ENCODE results near the gene TAGLN2.
A peak's percentile ranks its signal among the peaks of the same experiment; 100 is the strongest.

TAGLN2 gene

DNA sequence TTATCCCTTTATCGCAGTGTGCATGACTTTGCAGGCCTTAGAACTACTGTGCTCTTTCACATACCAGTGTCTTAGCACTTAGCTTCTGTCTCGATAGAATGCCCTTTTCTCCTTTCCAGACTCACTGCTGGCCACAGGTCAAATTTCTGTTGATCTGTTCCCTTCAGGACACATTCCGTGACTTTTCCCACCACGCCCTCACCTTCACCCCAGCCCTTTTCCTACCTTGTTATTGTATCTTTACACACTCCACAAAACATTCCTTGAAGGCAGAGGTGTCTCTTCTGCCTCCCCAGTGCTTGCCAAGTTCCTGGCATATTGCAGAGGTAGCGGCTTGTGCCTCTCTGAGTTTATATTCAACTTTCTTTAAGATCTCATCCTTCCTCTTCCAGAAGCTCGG lies 23.8 kb upstream of the TAGLN2 start:
- DNase-seq (ENCODE audit: low spot score): no peak

DNA sequence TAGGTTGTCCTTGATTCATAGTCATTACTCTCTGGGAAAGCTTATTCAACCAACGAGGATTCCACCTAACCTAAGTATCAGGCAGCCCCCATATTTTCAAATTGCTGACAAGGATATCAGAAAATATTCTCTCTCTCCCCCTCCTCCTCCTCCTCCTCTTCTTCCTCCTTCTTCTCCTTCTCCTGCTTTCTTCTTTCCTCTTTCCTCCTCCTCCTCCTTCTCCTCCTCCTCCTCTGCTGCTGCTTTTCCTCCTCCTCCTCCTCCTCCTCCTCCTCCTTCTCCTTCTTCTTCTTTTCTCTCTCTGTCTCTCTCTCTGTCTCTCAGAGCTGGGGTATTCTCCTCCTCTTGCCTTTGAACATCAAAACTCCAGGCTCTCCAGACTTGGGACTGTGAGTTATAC lies 22.6 kb upstream of the TAGLN2 start:
- DNase-seq (ENCODE audit: low spot score): no peak

DNA sequence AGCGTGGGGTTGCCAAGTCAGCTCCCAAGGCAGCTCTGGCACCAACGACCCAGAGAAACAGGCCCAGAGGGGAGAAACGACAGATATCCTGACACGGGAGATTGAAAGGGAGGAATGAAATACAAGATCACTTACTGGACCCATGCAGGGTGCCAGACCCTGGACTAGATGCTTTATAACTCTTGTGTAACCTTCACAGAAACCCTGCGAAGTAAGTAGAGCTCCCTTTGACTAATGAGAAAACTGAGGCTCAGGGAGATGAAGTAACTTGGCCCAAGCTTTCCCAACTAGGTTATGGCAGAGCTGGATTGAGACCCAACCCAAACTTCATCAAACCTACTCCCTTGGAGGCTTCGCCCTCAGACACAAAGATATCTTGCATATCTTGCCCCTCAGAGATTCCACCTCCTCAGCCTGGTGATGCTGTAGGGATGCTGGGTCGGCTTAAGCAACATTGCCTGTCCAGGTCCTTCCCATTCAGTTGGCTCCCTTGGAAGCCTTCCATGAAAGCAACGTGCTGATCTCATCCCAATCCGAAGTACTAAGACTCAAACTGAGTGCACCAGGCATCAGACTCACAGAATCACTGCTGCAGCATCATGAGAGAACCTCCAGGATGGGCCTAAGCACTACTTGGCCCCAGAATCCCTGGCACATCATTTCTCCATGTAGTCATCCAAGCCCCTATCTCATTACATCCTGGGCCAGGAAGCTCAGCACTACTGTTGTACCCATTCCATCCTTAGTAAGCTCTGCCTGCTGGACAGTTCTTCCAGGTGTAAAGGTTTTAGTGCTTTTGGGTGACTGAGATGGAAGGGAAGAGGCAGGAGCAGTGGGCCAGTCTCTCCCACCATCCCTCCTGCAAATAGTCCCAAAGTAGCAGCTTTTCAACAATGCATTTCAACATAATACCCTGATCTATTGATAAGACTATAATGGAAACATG lies 21.2 kb upstream of the TAGLN2 start:
- no peak for DNase-seq (ENCODE audit: low spot score)

DNA sequence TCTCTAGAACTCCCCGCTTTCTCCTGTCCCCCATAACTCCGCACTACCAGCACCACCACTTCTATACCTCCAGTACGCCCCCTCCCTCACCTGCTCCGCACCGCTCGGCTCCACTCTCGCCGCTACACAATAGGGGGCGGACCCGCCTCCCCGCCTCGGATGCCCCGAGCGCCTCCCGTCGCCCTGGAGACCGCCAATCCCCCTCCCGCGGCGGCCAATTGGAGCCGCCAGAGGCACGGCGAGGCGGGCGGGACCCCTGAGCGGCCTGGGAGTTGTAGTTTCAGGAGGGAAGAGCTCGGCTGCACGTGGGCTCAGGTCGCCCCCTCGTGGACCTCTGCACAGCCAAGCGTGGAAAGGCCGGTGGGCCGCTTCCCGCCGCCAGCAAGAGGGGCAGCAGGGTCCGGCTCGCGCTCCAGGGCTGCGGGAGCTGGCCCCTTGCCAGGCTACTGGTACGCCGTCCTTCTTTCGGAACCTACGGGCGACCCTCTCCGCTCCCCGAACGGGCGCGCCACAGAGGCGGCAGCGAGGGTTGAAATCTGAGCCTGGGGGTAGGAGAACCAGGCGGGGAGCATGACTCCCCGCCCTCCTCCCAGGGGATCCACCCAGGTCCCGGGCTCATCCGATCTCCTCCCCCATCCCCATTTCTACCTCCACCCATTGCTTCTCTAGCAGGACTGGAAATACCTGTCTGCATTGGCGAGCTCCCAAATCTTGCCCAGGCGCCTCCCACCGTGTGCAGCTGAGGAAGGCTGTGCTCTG lies 20.4 kb upstream of the TAGLN2 start, which contains the start of gene IGSF9:
Gene IGSF9, minus strand, starts transcription at position 131 of the 759 bp plus-strand sequence. CDS start 2,159 bp downstream, outside the sequence.
- DNase-seq (ENCODE audit: low spot score): peak; percentile 22

DNA sequence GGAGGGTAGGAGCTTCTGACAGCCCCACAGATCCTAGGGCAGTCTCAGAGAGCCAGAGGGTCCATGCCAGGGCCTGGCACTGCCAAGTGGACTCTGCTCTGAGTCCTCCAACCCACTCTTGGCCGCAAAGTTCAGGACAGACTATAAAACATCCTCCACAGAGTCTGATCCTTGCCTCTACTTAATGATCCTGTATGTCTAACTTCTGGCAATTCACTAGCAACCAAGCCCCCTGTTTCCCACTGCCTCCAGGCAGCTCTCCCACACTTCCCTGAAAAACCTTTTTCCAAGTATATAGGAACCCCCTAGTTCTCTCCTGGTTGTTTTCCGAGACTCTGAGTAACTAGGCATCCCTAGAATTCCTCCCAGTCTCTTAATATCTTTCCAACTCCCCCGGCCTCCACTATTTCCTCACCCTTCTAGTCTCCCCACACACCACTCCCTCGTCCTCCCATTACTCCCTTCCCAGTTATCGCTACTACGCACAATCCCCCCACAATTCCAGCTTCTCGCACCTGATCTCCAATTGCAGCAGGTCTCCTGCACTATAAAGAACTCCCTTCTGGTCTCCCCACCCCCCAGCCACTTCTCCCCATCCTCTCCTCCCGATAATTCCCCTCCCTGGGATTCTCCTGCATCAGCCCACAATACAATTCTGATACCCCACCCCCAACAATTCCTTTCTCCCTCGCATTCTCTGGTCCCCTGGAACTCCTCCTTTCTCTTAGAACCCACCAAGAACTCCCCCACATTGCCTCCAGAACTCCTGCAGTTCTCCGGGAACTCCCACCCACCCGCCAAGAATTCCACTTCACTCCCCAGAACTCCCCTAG lies 19.5 kb upstream of the TAGLN2 start:
- DNase-seq (ENCODE audit: low spot score): no peak

DNA sequence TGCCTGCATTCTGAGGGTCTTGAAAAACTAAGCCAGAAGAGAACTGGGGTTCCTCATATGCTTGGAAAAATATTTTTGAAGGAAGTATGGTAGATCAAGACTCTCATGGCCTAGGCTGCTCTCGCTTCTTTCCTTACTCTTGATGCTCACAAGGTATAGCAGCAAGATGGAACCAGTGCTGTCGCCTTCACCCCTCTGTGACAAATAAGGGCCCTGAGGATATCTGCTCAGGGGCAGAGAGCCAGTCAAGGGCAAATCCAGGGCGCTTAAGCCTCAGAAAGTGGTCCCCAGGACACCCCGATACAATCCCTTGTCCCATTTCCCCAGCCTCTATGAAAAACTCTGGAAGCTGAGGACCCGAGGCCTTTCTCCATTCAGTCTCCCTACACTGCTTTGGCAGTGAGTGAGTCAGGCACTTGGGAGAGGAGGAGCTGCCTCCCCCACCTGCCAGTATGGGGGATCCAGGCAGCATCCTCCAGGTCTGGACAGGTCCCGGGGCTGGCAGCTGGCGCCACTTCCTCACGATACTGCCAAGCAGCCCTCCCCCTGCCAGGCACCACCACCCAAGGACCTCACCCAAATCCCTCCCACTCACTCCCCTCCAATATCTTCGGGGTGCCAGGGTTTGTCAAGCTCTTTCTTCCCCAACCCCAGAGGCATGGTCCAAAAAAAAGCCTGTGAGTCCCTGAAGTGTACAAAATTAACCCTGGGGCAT lies 18.8 kb upstream of the TAGLN2 start:
- no peak for DNase-seq (ENCODE audit: low spot score)

DNA sequence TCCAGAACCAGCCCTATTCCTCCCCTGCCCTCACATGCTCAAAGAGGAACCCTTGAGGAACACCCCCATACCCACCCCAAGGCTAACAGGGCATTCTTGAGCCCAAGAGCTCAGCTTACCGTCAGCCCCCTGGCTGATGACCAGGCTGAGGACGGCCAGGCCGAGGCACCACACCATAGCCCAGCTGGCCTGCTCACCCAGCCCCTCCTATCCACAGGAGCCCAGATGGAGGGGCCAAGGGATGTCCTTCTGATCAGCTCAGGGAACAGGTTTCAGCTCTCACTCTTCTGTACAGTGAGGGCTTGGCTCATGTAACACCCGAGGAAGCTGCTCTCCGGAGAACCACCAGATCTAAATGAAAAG lies 18.0 kb upstream of the TAGLN2 start:
- no peak for DNase-seq (ENCODE audit: low spot score)

DNA sequence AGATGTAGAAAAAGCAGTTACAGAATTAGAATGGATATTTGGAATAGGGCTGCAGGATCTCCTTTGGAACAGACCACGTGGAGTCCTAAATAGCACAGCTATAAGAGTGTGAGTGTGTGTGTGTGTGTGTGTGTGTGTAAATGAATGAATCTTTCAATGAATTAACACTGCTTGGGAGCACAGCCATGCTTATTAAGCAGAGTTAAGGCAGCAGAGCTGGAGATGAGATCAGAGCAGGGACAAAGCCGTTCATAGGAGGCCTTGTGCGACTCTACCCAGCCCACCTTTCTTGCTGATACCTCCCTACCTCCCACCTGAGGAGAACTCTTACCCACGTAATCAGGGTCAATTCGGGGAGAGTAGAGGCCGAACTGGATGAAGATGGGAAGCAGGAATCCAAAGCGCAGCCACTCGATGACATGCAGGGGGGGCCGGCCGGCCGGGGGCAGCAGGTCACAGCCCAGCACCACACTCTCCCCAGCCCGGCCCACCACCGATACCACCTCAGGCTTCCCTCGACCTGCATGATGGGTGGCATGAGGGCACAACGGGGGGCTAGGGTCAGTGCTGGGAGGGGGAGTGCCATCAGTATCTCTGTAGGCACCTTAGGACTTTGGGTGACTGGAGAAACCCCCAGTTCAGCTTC lies 17.4 kb upstream of the TAGLN2 start:
- DNase-seq (ENCODE audit: low spot score): peak; percentile 6

DNA sequence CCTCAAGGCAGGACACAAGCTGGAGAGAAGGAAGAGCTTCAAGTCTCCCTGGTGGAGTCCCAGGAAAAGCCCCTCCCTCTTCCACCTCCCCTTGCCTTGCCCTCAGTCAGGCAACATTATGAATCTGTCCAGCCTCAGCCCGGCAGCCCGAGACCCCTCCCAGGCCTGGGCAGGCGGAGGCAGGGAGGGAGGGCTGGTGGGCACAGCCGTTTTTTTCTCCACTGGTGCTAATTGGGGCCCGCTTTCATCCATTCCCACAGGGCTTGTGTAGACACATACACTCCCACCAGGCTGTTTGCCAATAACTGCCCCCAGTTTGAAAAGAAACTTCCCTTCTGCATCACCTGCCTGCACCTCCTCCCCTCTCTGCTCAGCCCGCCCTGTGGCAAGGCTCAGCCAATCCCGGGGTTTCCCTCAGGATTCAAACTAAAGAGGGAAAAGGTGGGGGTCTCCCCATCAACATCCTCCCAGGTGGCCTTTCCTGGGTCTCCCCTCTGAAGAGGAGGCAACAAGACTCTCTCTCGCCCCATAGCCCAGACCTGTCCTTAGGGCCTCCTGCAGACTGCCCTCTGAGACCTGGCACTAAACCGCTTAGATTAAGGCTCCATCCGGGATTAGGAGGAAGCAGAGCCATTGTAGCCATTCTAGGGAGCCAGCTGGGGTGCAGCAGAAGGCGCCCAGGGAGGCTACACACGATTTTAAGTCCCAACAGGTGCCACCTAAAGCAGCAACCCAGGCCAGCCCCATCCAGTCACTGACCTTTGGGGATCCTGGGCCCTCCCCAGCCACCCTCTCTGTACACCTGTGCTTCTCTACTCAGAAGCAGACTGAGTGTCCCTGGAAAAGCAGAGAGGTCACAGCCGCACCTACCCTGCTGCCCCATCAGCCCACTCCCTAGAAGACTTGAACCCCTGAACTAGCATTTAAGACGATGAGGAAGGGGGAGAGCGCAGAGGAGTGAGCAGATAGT lies 16.6 kb upstream of the TAGLN2 start:
- DNase-seq (ENCODE audit: low spot score): no peak

DNA sequence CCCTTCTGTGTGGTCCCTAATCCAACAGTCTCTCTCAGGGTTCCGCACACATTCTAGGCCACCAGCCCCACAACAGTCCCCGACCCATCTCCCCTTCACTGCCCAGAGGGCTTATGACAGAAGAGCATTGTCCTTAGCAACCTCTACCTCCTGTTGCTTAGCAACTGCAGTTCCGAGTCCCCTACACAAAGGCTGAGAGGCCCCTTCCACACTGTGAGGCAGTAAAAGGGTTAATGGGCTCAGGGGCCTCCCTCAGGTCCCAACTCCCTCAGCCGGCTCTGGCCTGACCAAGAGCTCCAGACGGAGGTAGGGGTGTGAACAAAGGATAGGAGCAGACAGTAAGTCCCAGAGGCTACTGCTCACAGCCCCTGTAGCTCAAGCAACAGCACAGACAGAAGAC lies 15.8 kb upstream of the TAGLN2 start:
- DNase-seq (ENCODE audit: low spot score): no peak

DNA sequence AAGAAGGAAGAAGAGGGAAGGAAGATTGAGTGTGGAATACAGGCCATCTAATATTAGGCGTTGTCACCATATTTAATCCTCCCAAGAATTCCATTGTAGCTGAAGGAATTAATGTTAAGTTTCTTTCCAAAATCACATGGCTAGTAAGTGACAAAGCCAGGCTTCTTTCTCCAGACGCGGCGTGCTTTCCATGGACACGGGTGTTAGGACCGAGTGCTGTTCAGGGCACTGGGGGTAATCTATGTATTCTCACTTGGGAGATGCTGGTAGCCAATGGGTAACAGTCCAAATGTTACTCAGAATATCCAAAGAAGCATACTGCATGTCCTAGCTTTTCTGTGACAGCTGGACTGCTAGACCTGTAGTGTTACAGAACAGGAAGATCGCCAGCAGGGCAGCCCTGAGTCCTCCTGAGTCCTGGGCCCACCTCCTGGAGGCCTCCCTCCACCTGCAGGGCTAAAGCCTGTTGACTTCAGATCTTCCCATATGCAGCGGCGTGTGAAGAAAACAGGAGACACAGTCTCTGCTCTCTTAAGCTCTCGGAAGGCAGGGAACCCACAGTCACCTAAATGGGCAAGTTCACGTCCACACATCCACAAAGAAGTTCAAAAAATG lies 14.8 kb upstream of the TAGLN2 start:
- no peak for DNase-seq (ENCODE audit: low spot score)

DNA sequence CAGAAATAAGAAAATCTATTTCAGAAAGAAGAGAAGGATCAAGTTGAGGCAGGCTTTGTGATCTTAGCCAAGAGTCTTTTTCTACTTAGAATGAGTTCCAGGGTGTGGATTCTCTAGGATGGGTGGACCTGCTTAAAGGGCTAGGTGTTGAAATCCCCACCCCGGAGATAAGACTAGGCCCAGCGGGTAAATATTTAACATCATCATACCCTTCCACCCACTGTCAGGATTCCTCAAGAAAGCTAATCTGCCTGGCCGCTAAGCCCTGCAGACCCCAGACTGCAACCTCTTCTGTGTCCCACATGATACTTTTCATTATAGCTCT lies 14.3 kb upstream of the TAGLN2 start:
- no peak for DNase-seq (ENCODE audit: low spot score)

DNA sequence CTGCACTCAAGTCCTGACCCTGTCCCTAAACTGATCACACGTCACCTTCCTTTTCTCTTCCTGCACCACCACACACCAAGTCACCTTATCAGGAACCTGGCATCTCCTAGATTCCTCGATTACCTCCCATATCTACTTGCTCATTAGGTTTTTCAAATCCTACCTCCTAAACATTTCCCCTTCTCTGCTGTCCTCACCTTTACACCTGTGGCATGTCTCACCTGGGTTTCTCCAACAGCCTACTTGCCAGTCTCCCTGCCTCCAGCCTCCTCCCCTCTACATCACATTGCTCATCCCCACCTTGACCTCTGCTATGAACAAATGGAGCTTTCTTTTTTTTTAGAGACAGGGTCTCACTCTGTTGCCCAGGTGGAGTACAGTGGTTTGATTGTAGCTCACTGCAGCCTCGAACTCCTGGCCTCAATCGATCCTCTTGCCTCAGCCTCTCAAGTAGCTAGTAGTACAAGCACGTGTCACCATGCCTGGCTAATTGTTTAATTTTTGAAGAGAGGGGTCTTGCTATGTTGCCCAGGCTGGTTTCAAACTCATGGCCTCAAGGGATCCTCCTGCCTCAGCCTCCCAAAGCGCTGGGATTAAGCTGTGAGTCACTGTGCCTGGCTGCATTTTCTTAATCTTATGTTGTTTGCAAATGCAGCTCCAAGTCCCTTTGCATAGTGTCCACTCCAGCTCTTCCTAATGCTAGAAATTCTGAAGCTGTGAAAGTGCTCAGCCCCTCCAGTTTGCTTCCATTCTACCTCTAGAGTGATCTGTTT lies 13.8 kb upstream of the TAGLN2 start:
- DNase-seq (ENCODE audit: low spot score): no peak

DNA sequence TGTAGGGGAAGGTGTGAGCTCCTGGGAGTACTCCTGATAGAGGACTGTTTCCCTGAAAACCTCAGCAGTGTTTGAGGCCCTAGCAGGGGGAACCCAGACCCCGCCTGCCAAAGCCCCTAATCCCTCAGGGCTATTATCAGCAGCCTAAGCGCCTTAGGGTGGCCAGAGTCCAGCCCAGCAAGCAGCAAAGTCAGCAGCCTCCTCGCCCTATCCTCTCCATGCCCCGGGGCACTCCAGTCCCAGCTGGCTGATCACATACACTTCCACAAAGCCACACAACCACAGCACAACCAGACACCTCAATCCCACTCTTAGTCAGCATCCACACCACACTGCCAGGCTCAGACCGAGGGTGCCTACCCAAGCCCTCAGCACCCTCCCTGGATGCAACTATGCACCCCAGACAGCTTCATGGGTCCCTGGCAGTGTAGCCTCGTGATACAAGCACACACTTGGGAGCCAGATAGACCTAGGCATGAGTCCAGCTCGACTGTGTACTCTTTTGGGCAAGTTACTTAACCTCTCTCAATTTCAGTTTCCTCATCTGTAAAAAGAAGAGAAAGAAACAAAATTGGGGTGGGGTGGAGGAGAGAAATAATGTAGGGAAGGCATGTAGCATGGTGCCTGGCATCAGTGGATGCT lies 13.0 kb upstream of the TAGLN2 start:
- DNase-seq (ENCODE audit: low spot score): no peak

DNA sequence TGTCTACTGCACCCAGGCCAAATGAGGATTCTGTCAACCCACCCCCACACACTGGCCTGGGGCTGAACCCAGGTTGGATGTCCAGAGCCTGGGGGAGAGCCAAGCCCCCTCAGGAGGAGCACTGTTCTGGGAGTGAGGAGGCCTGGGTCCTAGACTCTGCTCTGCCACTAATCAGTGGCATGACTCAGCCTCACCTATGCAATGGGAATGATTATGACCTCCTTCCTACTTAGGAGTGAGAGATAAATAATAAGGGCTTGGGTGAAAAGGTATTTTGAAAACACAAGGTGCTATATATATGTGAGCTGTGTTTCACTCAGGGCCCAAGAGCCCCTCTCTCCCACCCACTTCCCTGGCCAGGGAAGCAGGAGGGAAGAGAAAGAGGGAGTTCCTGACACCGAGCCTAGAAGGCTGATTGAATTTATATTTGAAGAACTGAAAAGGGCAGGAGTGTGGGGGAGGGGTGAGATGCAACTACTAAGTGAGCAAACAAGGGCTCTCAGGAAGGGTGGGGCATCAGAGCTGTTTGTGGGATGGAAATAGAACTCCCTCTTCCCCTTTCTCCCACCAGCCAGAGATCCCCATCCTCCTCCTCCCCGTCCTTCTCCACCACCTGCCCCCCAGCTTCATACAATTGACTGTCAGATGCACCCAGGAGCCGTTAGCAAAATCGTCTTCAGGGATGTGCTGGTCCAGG lies 11.9 kb upstream of the TAGLN2 start:
- no peak for DNase-seq (ENCODE audit: low spot score)

DNA sequence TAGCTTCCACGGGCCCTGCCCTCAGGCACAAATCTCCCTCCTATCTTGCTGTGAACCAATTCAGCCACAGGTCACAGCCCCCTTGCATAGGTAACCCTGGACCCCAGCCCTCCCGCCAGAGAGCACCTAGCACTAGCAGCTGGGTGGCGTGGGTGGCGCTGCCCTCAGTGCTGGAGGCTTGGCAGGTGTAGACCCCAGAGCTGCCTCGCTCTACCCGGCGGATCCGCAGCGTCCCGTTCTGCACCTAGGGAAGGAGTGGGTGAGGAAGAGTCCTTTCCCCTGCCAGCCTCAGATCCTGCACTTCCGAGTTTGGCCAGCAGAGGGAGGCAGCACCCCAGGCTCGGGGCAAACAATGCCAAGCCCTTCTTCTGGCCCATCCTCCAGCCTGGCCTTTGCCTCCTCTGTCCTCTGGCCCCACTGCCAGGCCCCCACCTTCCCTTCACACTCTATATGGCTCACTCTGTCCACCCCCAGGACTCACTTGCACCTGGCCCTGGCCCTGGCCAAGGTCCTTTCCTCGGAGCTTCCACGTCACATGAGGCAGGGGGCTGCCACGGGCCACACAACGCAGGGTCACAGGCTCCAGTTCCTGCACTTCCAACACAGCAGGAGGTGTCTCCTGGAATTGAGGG lies 11.1 kb upstream of the TAGLN2 start:
- DNase-seq (ENCODE audit: low spot score): no peak

DNA sequence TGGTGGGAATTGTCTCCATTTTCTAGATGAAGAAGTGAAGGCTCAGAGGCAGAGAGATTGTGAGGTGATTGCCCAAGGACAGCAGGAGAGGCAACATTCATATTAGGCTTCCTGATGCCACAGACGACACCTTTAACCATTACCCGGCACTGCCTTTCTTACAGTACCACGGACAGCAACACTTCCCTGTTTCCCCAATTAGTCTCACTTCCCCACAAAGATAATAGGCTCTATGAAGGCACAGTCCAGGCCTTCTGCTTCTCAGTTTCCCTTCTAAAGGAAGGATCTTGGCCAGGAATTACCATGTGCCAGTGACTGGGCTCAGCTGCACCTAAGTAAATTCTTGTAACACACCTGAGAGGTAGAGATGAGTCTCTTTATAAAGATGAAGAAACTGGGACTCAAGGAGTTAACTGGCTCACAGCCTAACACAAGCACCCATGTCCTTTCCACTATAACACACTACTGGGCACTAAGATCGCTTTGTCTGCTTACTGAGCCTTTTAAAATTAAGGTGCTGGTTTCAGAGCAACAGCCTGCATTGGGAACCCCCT lies 10.5 kb upstream of the TAGLN2 start:
- DNase-seq (ENCODE audit: low spot score): no peak
